SIG-M5 treated with dmso at 0.1 percent for 504 hours (cell line): Measurements from ENCODE around the gene LRRN1.

ENCODE experiments used
- DNase-seq: peaks from one replicate; lab custom pipeline; 2025; ENCODE audit not compliant: unreplicated experiment; lab: John Stamatoyannopoulos, UW

Gene LRRN1

DNA sequence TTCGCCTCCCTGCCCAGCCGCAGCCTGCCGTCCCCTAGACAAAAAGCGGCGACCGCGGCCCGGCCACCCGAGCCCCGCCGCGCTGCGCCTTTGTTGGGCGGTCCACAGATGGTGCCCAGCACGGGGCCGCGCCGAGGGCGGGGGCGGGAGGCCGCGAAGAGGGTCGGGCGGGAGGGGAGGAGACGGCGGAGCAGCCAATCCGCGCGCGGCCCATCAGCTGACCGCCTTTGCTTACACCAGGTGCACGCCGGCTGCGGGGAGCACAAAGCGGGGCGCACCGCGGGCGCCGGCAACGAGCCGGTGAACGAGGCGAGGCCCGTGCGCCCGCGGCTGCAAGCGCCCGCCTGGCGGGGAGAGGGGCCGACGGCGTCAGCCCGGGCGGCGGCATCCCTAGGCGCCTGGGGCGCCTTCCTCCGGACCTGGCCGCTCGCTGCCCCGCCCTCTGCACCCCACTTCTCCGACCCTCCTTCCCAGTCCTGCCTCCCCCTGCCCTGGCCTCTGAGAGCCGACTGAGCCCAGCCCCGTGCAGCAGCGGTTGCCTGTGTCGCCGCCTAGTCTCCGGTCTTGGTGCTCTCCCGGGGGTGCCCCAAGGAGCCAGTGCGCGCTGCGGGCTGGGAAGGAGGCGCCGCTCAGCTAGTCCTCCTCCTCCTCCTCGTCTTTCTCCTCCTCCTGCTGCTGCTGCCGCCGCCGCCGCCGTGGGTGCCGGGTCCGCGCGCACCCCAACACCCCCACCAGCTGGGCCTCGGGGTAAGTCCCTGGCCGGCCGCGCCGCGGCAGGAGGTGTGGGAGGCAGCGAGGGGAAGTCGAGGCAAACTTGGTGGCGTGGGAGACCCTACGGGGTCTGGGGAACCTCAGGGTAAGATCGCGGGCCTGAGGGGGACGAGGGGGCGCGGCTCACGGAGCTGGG is at the start of gene LRRN1:
TSS of gene LRRN1 (plus strand) at position 259 of the 907 bp plus-strand sequence. CDS start 45,211 bp downstream, outside the sequence.
- no peak for DNase-seq

- DNase-seq = no peak
Observed at GRCh38 chr3:3753416-3753815, 45.8 kb upstream of the LRRN1 start.

- DNase-seq = no peak
Observed at GRCh38 chr3:3765661-3766060, 33.6 kb upstream of the LRRN1 start.

GRCh38 chr3:3766140-3766539 is 33.1 kb upstream of the LRRN1 start:
- DNase-seq = no peak

DNA sequence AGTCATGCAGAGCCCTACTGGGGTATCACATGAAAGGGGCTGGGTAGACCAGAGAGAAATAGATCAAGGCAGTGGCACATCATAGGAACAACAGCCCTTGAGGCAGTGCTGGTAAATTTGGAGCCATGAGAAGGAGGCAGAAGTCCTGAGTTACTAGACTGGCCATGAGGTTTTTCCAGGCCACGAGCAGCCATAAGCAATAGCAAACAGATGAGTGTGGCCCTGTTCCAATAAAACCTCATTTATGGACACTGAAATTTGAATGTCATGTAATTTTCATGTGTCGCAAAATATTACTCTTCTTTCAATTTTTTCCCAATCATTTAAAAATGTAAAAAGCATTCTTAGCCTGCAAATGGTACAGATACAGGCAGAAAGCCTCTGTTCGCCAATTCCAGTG is 28.1 kb upstream of the LRRN1 start:
- DNase-seq = no peak

DNA sequence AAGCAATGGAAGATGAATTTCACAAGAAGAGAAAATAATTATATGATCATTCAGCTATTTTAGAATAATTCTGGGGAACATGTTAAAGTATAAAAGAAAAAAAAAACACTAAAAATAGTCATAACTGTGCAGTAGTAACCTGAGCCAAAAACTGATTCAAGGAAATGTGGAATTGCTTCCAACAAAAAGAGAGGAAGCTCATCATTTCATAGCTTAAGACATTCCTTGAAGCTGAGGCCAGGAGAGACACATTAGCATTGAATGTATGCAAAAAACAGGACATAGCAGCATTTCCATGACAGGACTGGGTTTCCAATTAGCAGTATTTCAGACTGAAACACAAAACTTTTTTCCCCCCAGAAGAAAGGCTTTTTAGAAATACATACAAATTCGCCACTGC is 27.7 kb upstream of the LRRN1 start:
- no peak for DNase-seq

GRCh38 chr3:3772338-3772737 is 26.9 kb upstream of the LRRN1 start:
- no peak for DNase-seq

GRCh38 chr3:3772920-3773319 is 26.3 kb upstream of the LRRN1 start:
- no peak for DNase-seq

DNA sequence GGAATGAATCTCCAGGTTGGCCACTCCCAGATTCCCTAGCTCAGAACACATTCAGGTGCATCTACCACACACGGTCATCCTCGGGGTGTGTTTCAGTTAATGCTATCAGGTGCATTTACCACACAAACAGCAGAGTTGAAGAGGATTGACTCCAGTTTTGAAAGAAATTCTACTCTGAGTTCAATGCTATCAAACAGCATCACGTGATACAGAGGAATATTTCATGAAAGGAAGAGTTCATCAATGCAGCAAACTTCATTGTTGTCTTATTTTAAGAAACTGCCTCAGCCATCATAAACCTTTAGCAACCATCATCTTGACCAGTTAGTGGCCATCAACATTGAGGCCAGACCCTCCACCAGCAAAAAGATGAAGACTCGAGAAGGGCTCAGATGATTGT is 22.6 kb upstream of the LRRN1 start:
- no peak for DNase-seq

DNA sequence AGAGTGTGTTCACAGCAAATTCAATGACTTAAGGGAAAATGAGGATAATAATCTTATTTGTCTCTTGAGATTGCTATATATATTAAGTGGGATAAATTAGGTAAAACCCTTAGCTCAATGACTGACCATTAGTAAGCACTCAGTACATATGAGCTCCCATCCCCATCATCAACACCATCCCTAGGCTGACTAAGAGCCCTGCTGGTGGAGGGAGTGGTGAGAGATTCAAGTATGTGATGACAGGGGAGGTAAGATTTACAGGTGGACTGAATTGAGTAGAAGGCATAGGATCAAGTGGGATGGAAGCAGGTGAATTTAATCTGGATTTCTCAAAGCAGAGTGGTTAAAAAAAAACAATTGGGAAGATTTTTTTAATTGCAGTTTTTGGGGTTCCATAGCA is 21.0 kb upstream of the LRRN1 start:
- no peak for DNase-seq

DNA sequence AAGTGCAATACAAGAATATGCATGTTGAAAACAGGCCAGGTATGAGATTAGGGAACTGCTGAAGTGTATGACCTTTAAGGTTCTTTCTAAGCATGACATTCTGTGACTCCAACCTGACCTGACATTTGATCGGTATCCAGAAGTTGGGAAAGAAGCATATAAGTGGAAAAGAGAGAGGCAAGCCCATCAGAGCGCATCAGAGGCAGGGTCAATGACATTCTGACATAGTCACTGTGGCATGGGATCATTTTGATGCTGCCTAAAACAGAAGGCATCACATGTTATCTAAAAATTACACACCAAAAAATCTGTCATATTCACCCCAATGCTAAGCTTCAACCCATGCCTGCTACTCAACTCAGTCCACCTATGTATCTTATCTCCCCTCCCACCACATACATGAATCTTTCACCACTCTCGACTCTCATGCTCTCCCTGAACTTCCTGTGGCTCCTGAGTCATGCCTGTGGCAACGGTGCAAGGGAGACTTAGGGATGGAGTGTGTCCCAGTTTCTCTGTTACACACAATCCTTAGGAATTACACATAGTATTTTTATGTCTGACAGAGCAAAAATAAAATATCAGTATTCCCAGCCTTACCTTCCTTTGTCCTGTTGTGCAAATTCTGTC is 20.5 kb upstream of the LRRN1 start:
- no peak for DNase-seq

DNA sequence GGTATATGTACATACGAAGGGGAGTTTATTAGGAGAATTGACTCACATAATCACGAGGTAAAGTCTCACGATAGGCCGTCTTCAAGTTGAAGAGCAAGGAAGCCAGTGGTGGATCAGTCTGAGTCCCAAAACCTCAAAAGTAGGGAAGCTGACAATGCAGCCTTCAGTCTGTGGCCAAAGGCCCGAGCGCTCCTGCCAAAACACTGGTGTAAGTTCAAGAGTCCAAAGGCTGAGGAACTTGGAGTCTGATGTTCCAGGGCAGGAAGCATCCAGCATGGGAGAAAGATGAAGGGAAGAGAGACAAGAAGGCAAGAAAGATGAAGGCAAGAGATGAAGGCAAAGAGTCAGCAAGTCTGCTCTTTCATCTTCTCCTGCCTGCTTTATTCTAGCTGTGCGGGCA is 16.8 kb upstream of the LRRN1 start:
- no peak for DNase-seq

DNA sequence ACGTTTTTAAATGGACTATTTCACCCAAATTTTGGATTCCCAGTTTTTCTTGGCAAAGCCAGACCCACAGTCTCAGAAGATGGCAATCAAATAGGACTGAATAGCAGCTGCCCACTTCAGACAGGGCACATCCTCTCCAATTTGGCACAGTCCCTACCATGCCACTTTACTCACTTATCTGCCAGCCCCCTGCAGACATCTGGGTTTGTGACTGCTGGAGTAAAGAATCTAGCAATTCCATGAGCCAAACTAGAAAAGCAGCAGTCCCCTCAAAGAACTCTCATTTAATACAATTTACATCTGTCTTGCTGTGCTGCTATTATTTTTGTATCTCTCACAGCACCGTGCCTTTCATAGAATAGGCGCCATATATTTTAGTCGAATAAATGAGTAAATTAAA is 16.0 kb upstream of the LRRN1 start:
- no peak for DNase-seq

DNA sequence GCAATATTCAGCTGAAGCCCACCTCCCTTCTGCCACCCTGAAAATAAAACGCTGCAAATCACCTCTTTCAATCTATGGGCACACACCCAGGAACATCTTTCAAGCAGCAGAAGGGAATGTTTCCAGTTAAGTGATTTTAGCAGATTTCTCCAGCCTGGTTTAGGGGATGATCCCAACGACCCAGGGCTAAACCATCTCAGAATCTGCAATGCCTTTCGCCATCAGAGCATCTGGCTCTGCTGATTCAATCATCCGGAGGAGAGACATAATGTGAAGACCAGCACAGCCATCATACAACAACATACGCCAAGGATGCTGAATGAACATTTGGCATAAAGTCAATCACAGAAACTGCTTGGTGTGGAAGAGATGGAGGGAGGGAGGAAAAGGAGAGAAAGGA is 15.5 kb upstream of the LRRN1 start:
- no peak for DNase-seq

- no peak for DNase-seq
Observed at GRCh38 chr3:3792391-3792790, 6.8 kb upstream of the LRRN1 start.

DNA sequence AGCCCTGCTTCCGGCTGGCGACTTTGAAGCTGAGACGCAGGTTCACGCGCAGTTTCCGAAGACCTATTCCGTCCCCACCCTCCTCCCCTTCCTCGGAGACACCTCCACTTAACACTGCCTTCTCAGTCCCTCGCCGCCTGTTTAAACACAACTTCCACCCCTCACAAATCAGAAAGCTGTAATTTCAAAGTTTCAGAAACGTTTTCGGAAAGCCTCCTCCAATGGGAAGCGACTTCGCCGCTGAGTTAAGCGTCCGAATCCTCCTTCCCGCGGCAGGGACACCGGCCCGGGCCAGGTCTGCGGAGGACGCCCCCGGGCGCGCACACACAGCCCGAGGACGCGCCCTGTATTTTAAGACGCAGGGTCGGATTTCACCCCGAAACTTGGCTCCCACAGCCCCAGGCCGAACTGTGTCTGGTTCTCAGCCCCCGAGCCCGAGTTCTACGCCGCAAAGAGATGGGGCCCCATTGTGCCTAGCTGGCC is 559 bp upstream of the LRRN1 start:
- no peak for DNase-seq

DNA sequence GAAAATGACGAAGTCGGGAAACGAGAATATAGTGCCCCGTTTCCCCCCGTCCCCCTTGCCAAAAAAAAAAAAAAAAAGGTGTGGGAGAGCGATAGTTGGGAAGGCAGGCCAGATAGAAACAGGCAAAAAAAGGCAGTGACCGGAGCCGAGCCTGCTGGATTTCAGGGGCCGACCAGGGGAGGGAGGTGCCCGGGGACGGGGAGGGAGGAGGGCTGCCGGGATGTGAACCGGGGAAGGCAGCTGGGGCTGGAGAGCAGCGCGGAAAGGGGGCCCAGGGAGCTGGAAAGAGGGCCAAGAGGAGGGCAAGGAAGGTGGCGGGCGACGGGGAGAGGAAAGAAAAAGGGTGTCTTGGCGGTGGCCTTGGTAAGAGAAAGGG is 837 bp downstream of the LRRN1 start:
- DNase-seq = no peak

DNA sequence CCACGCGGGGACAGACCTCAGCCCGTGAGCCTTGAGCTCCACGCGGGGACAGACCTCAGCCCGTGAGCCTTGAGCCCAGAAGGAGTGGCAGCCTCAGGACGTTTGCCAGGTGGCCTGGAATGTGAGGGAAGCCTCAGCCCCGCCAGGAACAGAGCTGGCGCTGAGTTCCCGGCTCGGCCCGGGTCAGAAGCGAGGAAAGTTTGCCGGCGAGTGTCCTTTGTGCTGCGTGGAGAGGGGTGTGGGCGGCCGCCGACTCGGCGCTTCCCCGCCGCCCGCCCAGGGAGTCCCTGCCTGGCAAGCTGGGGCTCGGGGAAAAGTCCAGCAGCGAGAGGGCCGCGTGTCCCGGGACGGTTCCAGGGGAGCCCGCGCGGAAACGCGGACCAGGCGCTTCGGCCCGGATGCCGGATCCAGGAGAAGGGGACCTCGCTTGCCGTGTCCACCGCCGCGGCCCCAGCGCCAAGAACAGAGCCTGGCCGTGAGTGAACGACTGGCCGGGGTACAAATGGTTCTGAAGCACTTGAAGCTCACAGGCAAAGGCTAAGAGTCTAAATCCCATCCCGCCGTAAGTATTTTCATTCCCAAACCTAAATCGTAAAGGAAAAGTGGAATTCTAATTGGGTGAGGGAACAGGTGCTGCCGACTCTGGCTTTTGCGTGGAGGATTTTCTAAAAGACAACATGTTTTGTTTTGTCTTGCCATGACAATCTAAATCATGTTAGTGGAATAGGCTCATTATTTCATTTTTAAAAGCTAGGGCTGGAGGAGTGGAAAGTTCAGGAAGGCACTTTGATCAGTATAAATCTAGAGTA is 1.7 kb downstream of the LRRN1 start:
- DNase-seq = no peak

DNA sequence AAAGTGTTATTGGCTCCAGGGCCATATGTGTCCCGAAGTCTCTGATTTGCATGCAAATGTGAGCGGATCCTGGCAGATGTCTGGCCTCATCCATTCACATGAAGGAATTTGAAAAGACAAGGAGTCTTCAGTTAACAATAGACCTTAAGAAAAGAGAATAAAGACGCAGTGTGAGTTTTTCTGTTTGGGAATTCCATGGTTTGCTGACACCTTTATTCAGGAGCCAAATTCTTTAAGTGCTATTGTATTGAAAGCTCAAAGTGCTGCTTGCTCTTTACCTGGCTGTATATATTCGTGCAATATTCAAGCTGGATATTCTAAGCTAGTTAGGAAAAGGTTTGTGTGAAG is 2.2 kb downstream of the LRRN1 start:
- no peak for DNase-seq

- DNase-seq = no peak
Observed at GRCh38 chr3:3802046-3802445, 2.8 kb downstream of the LRRN1 start.

DNA sequence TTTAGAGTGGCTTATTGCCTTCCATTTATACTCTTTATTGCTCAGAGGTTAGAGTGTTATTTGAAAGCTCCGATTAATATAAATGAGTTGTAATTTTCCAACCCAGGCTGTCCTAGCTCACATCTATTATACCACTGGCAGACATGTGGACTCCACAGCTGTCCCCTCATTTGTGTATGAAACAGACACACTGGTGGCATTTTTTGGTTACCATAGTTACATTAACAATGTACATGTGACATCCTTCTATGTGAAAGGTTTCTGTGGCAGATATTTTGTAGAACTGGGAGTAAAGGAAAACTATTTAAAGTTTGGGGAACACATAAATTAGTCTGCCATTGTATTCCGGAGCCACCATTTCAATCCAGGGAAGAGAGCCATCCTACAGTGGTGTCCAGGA is 5.3 kb downstream of the LRRN1 start:
- DNase-seq = no peak

DNA sequence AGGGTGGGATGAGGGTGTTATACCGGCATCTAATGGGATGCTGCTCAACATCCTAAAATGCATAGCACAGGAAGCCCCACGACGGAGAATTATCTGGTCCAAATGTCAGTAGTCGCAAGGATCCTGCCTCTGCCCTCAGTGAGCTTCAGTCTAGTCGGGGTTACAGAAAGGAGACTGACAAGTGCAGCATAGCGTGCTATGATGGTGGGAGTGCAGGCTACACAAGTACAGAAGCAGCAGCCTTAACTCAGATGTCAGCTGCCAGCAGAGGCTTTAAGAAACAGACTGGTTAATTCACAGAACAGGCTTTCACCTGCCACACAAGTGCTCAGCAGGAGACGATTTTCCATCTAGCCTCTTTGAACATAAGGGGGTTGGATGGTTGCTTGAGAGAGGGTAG is 6.9 kb downstream of the LRRN1 start:
- DNase-seq = no peak
